DLD1 (cell line): ENCODE data around the gene FTL.

Experiments used
- in situ Hi-C: cut with HindIII; loops from 2 replicates; pipeline ENCODE4 v1.10.0; 2017; ENCODE audit warnings: low sequenced_read_pairs

Gene FTL

DNA sequence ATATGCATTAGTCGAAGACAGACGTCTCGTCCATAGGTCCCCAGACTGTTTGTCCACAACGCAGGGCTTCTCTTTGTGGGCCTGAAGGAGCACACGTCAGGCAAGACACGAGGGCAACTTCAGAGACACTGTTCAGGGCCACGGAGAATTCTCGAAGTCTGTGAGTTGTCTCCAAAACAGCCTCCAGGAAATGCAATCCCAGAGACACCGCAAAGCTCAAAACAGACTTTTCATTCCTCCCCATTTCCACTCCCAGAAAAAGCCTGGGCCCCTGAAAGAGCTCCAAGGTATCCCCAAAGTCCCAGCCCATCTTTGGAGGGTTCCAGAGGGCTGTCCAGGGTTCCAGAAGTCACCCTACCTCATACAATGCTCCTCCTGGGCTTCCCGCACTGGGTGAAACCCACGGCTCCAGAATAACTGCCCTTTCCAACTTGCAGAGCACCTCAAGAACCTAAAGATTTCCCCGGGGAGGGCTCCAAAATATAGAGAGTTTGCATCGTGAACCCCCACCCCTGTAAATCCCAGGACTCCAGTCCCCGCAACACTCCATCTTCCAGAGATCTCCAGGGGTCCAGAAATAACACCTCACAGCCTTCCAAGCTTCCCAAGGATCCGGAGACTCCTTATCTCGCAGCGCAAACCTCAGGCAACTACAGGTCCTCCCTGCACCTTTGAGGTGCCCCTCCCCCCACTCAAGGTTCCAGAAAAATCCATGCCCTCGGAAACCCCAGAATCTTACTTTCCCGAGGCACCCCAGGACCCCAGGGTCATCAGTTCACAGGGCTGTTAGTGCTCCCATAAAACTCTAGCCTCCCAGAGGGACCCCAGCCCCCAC lies 687 bp upstream of the FTL start:
- in situ Hi-C loops: loop anchor here (10.0 kb wide), 1 partner anchor 170 kb away; no protein-coding TSS in a partner anchor

DNA sequence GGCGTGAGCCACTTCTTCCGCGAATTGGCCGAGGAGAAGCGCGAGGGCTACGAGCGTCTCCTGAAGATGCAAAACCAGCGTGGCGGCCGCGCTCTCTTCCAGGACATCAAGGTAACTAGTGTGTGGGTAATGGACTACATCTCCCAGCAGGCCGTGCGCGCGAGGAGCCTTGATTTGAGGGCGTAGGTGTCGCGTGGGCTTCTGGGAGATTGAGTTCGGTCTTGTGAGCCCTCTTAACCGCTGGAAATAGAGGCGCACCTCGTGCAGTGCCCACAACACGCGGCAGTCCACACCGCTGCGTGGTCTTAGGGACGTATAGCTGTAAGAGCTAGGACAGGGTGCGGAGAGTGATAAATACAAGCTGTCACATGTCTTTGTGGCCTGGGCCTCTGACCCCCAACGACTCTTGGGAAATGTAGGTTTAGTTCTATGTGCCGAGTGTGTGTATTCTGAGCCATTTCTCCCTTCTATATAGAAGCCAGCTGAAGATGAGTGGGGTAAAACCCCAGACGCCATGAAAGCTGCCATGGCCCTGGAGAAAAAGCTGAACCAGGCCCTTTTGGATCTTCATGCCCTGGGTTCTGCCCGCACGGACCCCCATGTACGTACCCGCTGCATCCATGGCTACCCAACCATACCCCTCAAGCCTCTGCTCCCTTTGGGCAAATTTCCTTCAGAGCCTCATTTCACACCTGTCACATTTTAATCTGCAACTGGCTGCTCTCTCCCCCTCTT lies 864 bp downstream of the FTL start:
- in situ Hi-C loops: loop anchor here (10.0 kb wide), 1 partner anchor 171 kb away; no protein-coding TSS in a partner anchor

DNA sequence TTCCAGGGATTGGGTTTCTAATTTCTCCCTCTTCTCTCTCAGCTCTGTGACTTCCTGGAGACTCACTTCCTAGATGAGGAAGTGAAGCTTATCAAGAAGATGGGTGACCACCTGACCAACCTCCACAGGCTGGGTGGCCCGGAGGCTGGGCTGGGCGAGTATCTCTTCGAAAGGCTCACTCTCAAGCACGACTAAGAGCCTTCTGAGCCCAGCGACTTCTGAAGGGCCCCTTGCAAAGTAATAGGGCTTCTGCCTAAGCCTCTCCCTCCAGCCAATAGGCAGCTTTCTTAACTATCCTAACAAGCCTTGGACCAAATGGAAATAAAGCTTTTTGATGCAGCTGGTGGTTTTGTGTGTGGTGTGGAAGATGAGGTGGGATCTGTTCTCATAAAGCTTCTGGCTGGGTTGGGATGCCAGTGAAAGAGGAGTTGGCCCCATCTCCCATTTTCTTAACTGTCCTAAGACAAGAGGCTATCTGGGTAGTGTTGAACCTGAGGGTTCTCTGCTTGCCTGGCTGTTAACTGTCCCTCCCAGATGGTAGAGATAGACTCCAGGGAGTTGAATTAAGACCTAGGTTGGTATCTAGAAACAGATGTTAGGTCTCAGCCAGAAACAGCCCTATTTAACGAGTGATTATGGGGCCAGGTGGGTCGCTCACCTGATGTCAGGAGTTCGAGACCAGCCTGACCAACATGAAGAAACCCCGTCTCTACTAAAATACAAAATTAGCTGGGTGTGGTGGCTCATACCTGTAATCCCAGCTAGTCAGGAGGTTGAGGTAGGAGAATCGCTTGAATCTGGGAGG lies 1.6 kb downstream of the FTL start:
- in situ Hi-C loops: loop anchor here (10.0 kb wide), 1 partner anchor 172 kb away; no protein-coding TSS in a partner anchor

DNA sequence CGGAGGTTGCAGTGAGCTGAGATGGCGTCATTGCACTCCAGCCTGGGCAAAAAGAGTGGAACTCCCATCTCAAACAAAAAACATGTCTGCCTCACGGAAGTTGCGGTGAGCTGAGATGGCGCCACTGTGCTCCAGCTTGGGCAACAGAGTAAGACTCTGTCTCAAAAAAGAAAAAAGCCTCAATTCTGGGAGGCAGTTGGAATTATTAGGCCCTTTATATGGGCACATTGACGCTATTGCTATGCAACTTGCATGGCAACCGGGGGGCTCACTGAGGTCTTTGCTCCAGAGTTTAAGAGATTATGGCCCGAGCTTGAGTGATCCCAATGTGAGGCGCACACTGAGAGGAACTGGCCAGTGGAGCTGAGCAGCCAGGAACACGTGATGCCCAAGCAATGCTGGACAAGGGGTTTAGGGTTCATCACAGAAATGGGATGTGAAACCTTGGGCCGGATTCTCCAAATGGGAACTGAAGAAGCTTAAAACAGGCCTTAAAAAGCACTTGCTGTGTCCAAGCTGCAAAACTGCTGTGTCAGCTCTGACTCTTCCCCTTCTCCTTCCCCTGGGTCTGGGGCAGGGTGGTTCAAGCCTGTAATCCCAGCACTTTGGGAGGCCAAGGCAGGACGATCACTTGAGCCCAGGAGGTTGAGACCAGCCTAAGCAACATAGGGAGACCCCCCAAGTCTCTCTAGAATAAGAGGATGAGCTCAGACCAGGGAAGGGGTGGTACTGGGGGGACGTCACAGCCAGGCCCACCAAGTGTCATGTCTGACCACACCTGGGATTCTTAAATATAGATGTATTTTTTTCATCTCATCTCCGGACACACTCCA lies 2.5 kb downstream of the FTL start:
- in situ Hi-C loops: loop anchor here (10.0 kb wide), 1 partner anchor 173 kb away; no protein-coding TSS in a partner anchor

DNA sequence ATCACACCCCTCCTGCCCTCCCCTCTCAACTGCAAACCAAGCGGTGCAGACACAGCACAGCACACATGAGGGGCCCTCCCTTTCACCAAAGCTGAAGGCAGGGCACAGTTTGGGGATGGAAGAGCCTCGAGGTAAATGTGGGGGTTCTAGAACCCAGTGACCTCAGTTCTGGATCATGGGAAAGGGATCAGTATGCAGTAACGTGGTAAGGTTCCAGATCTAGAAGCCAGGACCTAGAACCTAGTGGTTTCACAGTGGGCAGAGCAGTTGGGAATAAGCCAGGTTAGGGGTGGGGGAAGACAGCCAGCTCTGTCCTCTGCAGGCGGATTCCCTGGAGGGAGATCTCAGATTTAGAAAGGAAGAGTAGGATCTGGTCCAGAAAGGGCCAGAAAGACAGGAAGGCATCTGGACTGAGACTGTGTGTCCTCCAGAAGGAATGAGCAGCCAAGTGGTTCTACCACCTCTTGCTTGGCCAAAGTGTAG lies 3.1 kb downstream of the FTL start:
- in situ Hi-C loops: loop anchor here (10.0 kb wide), 1 partner anchor 173 kb away; no protein-coding TSS in a partner anchor

DNA sequence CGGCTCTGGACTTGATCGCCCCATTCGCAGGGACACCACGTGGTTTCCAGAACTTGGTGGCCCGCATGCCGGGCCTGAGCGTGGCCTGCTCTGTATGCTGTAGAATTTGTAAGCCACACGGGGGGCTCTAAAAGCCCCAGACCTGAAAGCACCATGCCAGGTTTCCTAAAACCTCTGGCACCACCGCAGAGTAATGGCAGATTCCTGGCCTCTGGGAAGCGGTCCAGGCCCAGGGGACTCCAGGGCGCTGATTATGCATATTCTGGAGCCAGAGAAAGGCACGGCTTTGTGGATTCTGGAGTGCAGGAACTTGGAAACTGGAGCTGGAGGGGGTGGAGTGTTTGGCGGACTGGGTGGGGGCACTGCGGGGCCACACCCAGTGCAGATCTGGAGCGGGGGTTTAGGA lies 3.7 kb downstream of the FTL start:
- in situ Hi-C loops: loop anchor here (10.0 kb wide), 1 partner anchor 174 kb away; no protein-coding TSS in a partner anchor

DNA sequence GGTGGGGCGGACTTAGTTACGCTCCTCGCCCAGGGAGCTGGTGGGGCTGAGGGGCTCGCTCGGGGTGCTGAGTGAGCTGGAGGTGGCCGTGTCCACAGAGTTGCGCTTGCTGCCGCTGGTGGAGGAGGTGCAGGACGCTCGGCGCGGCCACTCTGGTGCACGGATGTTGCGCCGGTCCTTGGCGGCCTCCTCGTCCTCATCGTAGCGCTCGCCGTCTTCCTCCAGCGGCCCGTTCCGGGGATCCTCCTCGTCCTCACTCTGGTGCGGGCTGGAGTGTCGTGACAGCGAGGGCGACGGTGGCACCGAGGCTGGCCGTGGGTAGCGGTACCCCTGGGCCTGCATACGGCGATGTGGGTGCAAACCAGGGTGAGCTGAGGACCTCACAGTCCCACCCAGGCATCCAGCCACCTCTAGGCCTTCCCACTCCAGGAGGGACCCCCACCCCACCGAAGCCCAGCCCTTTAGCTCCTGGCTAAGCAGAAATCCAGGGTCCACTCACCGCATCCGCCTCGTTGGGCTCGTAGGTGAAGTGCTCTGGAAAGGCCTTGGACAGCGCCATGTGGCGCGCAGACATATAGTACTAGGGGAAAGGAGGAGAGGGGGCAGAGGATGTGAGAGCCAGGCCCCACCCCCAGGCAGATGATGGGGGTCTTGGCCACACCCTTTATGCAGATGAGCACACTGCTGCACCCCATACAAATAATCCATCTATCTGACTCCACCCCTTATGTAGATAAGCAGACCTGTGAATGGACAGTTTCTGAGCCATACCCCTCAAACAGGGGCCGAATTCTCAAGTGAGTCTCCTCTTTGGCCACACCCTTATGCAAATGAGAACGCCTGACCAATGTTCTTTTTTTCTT lies 4.4 kb downstream of the FTL start:
- in situ Hi-C loops: loop anchor here (10.0 kb wide), 1 partner anchor 175 kb away; no protein-coding TSS in a partner anchor

DNA sequence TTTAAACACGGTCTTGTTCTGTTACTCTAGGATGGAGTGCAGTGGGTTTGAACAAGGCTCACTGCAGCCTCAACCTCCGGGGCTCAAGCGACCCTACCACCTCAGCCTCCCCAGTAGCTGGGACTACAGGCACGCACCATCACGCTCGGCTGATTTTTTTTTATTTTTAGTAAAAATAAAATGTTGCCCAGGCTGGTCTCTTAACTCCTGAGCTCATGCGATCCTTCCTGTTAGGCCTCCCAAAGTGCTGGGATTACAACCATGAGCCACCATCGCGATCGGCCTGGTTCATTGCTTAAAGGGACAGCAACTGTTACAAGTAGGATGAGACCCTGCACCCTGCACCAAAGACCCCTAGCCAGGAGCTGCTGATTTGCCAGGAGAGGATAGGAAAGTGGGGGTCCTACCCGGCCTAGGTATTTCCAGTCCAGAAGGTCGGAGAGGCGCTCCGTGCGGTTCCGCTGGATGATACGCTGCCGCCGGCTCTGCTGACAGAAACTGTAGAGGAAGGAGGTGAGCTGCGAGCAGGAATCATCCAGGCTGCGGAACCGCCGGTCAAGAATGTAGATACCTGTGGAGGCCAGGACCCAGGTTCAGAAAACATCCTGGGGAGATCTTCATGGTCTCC lies 5.1 kb downstream of the FTL start:
- in situ Hi-C loops: no loop called here

DNA sequence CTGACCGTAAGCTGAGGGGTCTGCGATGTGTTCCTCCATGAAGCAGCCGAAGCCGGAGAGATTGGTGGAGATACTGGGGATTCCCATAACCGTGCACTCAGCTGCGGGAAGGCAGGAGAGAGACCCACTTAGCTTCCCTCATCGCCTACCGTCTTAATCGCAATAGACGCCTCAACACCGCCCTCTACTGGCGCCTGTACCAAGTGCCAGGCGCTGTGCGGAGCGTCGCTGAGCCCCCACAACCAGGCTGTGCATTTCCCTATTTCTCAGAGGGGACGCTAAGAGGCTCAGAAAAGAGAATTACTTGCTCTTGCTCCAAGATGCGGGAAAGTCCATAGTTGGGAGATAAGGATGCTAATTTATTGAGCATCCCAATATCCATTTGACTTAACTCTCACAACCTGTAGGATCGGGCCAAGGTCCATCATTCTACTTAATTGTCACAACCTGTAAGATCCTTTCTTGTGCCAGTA lies 5.8 kb downstream of the FTL start:
- in situ Hi-C loops: no loop called here

DNA sequence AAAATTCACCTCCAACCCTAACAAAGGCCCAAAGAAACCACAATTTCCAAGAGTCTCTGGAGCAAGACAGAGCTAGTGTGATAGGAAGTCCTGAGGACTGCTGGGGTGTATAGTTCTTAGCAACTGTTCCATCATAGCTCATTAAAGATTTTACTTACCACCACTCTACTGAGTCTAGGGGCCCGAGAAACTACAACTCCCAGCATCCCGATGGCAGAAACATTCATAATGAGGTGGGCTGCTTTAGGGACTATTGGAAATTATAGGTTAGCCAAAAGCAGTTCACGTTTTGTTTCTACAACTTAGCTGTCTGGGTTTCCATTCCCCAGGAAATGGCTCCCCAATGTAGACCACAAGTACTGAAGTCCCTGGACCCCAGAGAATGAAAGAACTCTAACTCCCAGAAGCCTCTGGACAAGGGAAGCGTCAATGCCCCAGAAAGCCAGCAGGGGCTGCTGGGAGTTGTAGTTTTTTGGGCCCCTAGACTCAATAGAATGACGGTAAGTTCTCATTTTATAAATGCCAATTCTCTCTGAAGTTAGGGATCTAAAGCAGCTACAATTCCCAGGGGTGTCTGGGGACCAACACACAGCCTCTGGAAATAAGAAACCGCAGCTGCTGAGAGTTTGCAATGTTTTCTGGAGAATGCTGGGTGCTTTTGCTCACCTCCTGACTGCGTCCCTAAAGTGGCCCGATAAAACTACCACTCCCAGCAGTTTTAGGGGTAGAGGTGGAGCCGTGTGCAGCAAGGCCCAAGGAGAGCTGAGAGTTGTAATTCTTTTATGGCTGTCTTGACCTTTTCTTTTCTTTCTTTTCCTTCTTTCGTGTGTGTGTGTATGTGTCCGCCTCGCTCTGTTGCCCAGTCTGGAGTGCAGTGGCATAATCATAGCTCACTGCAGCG lies 11.1 kb downstream of the FTL start:
- in situ Hi-C loops: no loop called here

DNA sequence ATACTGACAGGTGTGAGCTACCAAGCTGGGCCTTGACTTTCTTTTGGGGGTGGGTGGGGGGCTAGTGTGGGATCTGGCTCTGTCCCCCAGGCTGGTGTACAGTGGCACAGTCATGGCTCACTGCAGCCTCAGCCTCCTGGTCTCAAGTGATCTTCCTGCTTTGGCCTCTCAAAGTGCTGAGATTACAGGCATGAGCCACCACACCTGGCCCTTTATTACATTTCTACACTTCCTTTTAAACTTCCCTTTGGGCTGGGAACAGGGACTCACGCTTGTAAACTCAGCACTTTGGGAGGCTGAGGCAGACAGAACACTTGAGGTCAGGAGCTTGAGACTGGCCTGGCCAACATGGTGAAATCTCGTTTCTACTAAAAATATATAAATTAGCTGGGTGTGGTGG lies 12.0 kb downstream of the FTL start:
- in situ Hi-C loops: no loop called here

DNA sequence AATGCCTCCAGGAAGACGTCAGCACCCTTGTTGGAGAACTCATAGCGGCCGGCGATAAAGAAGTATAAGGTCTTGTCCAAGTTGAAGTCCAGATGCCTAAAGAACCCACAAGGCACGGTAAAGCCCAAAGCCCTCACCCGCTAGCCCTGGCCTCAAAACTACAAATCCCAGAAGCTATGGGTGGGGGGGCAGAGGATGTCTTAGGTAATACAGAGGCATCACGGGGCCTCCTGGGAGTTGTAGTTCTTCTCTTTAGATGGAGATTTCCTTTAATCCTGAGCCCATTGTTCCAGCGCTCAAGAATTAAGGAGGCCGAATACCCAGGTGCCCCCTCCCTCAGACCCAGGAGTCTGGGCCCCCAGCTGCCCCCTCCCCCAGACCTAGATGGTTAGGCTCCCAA lies 17.2 kb downstream of the FTL start:
- in situ Hi-C loops: no loop called here

DNA sequence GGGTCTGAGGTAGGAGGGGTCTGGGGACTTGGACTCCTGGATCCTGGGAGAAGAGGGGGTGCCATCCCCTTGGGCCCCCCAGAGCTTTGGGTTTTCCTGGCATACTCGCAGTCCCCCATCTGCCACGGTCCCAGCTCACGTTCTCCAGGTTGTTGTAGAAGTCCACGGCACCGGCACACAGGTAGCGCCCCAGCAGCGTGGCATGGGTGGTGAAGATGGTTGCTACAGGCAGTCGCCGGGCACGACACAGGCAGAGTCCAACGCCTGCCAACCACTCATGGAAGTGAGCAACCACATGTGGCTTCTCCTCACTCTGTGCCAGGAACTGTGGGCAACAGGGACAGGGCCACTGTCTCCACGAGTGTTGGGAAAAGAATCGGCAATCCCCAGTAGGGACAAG lies 20.6 kb downstream of the FTL start:
- in situ Hi-C loops: no loop called here

DNA sequence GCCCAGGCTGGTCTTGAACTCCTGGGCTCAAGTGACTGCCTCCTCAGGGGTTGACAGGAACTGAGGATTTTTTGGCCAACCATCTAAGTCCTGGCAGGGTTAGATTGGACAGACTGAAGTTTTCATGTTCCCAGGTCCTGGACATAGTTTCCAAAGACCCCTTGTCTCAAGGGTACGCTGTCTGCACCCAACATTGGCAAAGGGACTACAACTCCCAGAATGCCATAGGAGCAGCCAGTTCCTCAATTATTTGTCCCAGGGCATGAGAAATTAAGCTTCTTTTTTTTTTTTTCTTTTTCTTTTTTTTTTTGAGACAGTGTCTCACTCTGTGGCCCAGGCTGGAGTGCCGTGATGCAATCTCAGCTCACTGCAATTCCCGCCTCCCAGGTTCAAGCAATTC lies 21.1 kb downstream of the FTL start:
- in situ Hi-C loops: no loop called here

DNA sequence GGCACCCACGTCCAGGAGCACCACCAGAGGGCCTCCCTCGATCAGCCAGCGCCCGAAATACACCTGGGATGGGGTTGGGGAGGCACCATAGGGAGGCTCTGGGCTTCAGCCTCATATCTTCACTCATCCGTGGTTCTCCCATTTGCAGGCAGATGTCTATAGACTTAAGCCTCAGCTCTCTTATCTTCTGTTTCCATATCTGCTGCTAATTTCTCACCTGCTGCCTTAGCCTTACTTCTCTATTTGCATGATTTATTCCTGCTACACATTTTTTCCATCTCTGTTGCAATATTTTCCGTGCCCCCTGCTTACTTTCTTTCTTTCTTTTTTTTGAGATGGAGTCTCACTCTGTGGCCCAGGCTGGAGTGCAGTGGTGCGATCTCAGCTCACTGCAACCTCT lies 22.2 kb downstream of the FTL start:
- in situ Hi-C loops: no loop called here

DNA sequence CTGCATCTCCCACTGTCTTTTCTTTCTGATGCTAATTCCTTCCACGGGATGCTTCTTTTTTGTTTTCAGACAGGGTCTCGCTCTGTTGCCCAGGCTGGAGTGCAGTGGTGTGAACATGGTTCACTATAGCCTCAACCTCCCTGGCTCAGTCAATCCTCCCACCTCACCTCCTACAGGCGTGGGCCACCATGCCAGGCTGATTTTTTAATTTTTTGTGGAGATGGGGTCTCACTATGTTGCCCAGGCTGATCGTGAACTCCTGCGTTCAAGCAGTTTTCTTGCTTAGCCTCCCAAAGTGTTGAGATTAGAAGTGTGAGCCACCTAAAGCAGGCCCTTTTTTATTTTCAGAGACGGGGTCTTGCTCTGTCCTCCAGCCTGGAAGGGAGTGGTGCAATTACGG lies 23.2 kb downstream of the FTL start:
- in situ Hi-C loops: no loop called here

DNA sequence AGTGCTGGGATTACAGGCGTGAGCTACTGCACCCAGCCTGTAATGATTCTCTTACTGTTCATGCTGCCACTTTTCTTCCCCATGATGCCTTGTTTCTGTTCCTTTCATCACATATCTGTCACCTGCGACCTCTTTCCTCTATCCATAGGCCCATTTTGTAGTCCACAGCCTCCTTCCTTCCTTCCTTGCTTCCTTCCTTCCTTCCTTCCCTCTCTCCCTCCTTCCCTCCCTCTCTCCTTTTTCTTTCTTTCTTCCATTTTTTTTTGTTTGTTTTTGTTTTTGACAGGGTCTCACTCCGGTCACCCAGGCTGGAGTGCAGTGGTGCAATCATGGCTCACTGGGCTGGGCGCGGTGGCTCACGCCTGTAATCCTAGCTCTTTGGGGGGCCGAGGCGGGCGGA lies 23.8 kb downstream of the FTL start:
- in situ Hi-C loops: no loop called here
